Uterus (tissue), 4 donors: ENCODE data around the gene RAC3. TPM values are rescaled to one million over a fixed set of nuclear protein-coding genes. Genes with fewer than 3 reads are reported as not detected.

Experiments
- DNase-seq, 2 donors: peaks; one replicate each; pipeline ENCODE4 v3.0.0-alpha.2; 2019 to 2020
- H3K27ac ChIP-seq, 2 donors: fragments of 200-600 bp; sonication (generic); 1 replicate in 1 of 2; 2 replicates in 1 of 2; pipeline ENCODE4 v1.5.1; 2016 to 2018
- H3K27me3 ChIP-seq, 2 donors: fragments of 200-600 bp; sonication (generic); one replicate each; pipeline ENCODE4 v1.5.1; 2018 to 2019; ENCODE audit warnings: control low read depth in 1 of 2
- H3K36me3 ChIP-seq, 2 donors: fragments of 200-600 bp; sonication (generic); one replicate each; pipeline ENCODE4 v1.5.1; 2019; ENCODE audit warnings: control low read depth in 1 of 2
- H3K4me1 ChIP-seq, 2 donors: fragments of 200-600 bp; sonication (generic); one replicate each; pipeline ENCODE4 v1.5.1; 2018 to 2019; ENCODE audit warnings: control low read depth in 1 of 2
- H3K4me3 ChIP-seq, 2 donors: fragments of 200-600 bp; sonication (generic); 1 replicate in 1 of 2; 2 replicates in 1 of 2; pipeline ENCODE4 v1.5.1; 2018 to 2019; ENCODE audit warnings: mild to moderate bottlenecking in 1 of 2
- H3K9me3 ChIP-seq, 2 donors: fragments of 200-600 bp; sonication (generic); one replicate each; pipeline ENCODE4 v1.5.1; 2019; ENCODE audit warnings: control low read depth in 1 of 2
- POLR2A ChIP-seq, 2 donors: fragments of 450-650 bp; IDR thresholded peaks; one replicate each; pipeline ENCODE4 v1.6.1; 2016; ENCODE audit warnings: antibody characterized with exemption in 2 of 2, mild to moderate bottlenecking in 1 of 2, moderate library complexity in 1 of 2
- intact Hi-C: fragments of 100-400 bp; cut with DNase I; formaldehyde crosslinking; loops from one replicate; pipeline ENCODE4 v1.15.1; 2023; ENCODE audit warnings: low total_unique reads
- total RNA-seq, 4 donors: library from RNA; depleted of rRNA in 3 of 4; stranded (reverse); fragments of >200 nt in 3 of 4; gene quantifications; one replicate each; pipeline versions ENCODE4 v1.1.0 to v1.2.4, GENCODE V29; 2014 to 2023
- TF ChIP-seq, protein P1 (sequence below), 4 experiments: fragments of 200-600 bp in 2 of 4; fragments of 450-650 bp in 2 of 4; sonication (generic) in 2 of 4; IDR thresholded peaks; one replicate each; pipeline ENCODE4 v1.5.1; 2016 to 2019; ENCODE audit warnings: antibody characterized with exemption in 4 of 4, mild to moderate bottlenecking in 2 of 4, moderate library complexity in 1 of 4
- donor health status: DM: yes; HTN: yes; CAD: no.

Gene RAC3
- total RNA-seq, 4 donors from 2014 or later, result 0.91 to 8.4 TPM; not detected in 2

DNA sequence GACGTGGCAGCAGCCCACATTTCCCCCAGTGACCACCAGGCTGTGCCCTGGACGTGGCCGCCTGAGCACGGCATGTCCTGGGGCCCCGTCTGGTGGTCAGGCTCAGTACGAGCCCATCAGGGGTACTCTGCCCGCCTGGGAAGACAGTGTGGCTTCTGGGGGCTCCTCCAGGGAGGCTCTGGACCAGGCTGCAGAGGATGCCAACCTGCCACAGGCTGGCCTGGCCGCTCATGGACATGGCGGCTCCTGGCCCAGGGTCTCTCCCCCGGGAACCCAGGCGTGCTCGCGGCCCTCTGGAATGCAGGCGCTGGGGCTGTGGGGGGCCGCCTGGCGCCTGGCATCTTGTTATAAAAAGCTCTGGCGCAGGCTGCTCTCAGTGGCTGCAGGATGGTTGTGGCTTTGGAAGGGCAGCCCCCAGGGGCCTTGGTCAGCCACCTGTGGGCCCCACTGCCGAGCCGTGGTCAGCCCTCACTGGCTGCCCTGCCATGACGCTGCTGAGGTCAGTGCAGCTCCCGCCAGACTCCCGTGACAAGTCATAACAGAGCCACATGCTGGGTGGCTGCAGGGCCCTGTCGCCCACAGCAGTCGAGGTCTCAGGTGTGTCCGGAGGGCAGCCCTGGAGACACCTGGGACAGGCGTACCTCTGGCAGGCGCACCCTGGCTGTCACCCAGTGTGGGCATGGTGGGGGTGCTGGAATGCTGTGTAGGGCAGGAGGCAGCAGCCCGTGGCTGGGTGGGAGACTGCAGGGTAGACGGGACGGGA, 23.8 kb upstream of the RAC3 start:
- TF ChIP-seq, protein P1, sequence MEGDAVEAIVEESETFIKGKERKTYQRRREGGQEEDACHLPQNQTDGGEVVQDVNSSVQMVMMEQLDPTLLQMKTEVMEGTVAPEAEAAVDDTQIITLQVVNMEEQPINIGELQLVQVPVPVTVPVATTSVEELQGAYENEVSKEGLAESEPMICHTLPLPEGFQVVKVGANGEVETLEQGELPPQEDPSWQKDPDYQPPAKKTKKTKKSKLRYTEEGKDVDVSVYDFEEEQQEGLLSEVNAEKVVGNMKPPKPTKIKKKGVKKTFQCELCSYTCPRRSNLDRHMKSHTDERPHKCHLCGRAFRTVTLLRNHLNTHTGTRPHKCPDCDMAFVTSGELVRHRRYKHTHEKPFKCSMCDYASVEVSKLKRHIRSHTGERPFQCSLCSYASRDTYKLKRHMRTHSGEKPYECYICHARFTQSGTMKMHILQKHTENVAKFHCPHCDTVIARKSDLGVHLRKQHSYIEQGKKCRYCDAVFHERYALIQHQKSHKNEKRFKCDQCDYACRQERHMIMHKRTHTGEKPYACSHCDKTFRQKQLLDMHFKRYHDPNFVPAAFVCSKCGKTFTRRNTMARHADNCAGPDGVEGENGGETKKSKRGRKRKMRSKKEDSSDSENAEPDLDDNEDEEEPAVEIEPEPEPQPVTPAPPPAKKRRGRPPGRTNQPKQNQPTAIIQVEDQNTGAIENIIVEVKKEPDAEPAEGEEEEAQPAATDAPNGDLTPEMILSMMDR (IDR thresholded peaks at IDR 0.05), result no peak
- no peak for TF ChIP-seq POLR2A (IDR thresholded peaks at IDR 0.05)
- no peak for DNase-seq
- Histone ChIP-seq H3K27me3 (no peaks in the 10 kb centered on the region), H3K36me3 (no peaks in the 10 kb centered on the region), H3K4me3 (no peak overlapping the region), H3K4me1 (peaks cover 8 to 15% of the 10 kb centered on the region in 2 donors), H3K27ac (no peak overlapping the region), H3K9me3 (no peaks in the 10 kb centered on the region)
- intact Hi-C loops, result no loop called here

DNA sequence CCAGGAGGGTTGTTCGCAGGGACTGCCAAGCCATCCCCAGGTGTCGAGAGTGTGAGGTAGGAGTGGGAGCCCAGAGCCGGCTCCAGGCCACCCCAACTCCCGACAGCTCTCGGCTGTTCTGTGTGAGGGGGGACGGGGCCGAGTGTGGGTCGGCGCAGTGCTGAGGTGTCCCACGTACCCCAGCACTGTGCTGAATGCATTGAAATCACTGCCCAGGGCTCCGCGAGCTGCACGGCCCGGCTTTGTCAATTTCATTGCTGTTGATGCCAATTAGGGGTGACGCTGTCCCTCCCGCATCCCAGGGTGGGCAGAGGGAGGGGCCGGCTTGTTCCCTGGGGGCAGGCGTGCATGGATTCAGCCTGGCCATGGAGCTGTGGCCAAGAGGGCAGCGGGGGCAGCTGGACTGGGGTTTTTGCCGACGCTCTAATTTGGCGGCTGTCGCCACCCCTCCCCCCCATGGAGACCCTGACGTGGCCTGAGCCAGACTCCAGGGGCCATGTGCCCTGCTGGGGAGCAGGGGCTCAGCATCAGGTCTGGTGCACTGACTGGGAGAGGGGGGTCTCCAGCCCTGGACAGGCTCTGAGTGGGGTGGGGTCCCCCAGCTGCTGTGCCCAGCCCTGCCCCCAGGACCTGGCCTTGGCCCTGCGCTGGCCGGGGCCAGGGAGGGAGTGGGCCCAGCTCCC, 23.1 kb upstream of the RAC3 start:
- Histone ChIP-seq H3K27me3 (no peaks in the 10 kb centered on the region), H3K4me3 (no peak overlapping the region), H3K36me3 (no peaks in the 10 kb centered on the region), H3K27ac (no peak overlapping the region), H3K9me3 (no peaks in the 10 kb centered on the region), H3K4me1 (peaks cover 2 to 13% of the 10 kb centered on the region in 2 donors)
- DNase-seq, result no peak
- intact Hi-C loops, result no loop called here
- no peak for TF ChIP-seq POLR2A (IDR thresholded peaks at IDR 0.05)
- TF ChIP-seq, protein P1 (IDR thresholded peaks at IDR 0.05), result no peak

DNA sequence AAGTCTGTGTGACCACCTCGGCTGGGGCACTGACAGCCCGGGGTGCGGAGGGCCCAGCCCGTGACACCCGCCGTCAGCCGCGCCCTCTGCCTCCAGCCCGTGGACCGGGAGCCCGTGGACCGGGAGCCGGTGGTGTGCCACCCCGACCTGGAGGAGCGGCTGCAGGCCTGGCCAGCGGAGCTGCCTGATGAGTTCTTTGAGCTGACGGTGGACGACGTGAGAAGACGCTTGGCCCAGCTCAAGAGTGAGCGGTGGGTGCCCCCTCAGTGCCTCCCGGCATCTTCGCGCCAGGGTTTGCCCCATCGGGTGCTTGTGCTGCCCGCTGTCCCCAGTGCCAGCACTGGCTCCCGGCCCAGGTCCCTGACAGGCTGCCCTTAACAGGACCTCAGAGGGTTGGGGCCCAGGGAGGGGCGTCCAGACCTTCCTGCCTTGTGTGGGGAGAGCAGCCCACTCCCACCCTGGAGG, 22.5 kb upstream of the RAC3 start:
- H3K36me3 ChIP-seq, result no peaks in the 10 kb centered on the region
- intact Hi-C loops, result no loop called here
- no peaks in the 10 kb centered on the region for H3K9me3 ChIP-seq
- H3K4me3 ChIP-seq, result no peak overlapping the region
- no peak overlapping the region for H3K27ac ChIP-seq
- TF ChIP-seq POLR2A (IDR thresholded peaks at IDR 0.05), result no peak
- TF ChIP-seq, protein P1 (IDR thresholded peaks at IDR 0.05), result no peak
- H3K27me3 ChIP-seq, result no peaks in the 10 kb centered on the region
- H3K4me1 ChIP-seq, result peaks cover 0 to 10% of the 10 kb centered on the region in 2 donors
- DNase-seq, result no peak

DNA sequence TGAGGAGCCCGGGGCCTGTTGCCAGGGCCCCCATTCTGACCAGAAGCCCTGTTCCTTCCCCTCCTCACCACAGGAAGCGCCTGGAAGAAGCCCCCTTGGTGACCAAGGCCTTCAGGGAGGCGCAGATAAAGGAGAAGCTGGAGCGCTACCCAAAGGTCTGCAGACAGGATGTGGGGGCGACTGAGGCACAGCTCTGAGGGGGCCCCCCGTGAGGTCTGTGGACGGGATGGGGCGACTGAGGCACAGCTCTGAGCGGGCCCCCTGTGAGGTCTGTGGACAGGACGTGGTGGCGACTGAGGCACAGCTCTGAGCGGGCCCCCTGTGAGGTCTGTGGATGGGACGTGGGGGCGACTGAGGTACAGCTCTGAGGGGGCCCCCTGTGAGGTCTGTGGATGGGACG, 22.1 kb upstream of the RAC3 start:
- Histone ChIP-seq H3K4me3 (no peak overlapping the region), H3K9me3 (no peaks in the 10 kb centered on the region), H3K27ac (no peak overlapping the region), H3K36me3 (no peaks in the 10 kb centered on the region), H3K27me3 (no peaks in the 10 kb centered on the region), H3K4me1 (peaks cover 0 to 5% of the 10 kb centered on the region in 2 donors)
- TF ChIP-seq, protein P1 (IDR thresholded peaks at IDR 0.05), result no peak
- no peak for TF ChIP-seq POLR2A (IDR thresholded peaks at IDR 0.05)
- no peak for DNase-seq
- intact Hi-C loops, result no loop called here
